Germinal center (tissue), 1 donor: ENCODE results near the gene TLE5.

Experiments
- DNase-seq: peaks from one replicate; pipeline ENCODE4 v3.0.0; 2012; ENCODE audit warnings: mixed read lengths, low spot score

The TLE5 gene

DNA sequence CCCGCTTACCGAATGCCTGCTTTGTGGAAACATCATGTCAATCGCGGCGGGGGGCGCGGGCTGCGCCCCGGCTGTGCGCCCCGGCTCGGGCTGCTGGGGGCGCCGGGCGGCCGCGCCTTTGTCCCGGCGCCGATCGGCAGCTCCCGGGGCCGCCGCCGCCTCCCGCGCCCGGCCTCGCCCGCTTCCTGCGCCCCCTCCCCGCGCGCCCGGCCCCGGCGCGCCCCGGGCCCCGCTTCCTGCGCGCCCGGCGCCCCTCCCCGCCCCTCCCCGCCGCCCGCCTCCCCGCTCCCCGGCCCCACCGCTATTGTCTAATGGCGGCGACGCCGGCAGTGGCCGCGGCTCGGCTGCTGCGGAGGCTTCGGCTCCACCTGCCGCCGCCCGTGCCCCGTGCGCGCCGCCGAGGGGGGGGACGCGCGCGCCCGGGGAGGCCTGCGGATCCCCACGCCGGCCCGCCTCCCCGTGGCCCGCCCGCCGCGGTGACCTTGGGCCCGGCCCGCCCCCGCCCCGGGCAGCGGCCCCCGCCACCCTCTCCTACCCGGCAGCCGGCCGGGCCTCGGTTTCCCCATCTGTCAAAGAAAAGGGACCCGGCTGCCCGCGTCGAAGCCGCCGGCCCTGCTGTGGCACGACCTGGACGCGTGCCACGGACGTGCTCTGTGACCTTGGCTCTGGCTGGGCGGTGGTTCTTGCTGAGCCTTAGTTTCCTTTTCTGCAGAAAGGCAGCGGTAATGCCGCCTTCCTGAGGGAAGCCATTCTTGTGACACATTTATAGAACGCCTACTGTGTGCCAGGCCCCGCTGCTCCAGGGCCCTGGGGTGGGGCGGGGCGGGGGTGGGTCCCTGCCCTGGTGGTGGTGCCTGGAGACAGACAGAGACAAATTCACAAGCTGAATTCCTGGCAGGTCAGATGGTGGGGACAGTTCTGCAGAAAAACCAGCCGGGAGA, at the start of gene TLE5:
Gene TLE5, minus strand, starts transcription at position 331 of the 941 bp plus-strand sequence. Its CDS starts 295 bp downstream, at position 36.
- peak; percentile 85 for DNase-seq

DNA sequence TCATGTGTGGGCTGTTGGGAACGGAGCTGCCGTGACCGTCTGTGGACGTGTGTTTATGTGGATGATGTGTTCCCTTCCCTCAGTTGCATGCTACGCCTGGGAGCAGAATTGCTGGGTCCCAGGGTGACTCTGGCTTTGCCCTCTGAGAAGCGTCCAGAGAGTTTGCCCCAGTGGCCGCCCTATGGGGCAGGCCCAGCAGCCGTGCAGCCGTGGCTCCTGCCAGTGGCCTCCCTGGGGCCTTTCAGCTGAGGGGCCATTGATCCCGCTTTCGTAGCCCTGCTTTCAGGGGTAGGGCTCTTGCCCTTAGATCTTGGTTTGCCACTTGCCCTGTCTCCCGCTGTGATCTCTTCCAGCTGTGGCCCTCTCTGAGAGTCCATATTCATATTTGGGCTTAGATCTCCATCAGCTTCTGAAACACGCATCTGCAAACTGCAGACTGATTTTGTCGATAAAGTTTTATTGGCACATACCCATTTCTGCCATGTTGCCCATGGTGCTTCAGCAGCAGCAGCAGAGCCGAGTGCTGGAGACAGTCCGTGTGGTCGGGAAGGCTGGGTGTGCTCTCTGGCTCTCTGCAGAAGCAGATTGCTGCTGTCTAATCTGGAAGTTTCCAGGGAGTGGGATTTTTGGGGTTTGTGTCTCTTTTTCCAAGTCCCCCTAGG, 49.4 kb upstream of the TLE5 start:
- DNase-seq = no peak

DNA sequence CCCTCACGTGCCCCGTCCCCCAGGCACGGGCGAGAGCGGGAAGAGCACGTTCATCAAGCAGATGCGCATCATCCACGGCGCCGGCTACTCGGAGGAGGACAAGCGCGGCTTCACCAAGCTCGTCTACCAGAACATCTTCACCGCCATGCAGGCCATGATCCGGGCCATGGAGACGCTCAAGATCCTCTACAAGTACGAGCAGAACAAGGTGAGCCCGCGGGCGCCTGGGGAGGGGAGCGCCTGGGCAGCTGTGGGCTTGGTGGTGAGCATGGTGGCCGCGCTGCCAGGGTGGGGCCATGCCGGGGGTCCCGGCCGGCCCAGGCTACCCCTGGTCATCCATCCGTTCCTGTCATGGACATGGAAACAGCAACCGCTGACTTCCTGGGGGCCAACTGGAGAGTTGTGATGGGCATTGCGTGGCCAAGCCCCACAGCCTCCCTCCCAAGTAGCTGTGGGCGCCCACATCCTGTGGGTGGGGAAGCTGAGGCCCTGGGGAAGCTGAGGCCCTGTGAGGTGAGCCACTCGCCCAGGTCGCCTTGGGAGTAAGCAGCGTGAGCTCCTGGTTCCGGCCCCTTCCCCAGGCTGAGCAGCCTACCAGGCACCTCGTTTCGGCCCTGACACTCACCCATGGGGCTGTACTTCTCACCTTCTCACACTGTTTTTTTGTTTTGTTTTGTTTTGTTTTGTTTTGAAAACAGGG, 48.0 kb upstream of the TLE5 start:
- no peak for DNase-seq

GRCh38 chr19:3109491-3109890, 47.2 kb upstream of the TLE5 start:
- DNase-seq = no peak

GRCh38 chr19:3108775-3109174, 46.5 kb upstream of the TLE5 start:
- DNase-seq = peak; percentile 53

GRCh38 chr19:3107658-3108057, 45.4 kb upstream of the TLE5 start:
- DNase-seq = no peak

GRCh38 chr19:3106509-3107141, 44.3 kb upstream of the TLE5 start:
- no peak for DNase-seq

DNA sequence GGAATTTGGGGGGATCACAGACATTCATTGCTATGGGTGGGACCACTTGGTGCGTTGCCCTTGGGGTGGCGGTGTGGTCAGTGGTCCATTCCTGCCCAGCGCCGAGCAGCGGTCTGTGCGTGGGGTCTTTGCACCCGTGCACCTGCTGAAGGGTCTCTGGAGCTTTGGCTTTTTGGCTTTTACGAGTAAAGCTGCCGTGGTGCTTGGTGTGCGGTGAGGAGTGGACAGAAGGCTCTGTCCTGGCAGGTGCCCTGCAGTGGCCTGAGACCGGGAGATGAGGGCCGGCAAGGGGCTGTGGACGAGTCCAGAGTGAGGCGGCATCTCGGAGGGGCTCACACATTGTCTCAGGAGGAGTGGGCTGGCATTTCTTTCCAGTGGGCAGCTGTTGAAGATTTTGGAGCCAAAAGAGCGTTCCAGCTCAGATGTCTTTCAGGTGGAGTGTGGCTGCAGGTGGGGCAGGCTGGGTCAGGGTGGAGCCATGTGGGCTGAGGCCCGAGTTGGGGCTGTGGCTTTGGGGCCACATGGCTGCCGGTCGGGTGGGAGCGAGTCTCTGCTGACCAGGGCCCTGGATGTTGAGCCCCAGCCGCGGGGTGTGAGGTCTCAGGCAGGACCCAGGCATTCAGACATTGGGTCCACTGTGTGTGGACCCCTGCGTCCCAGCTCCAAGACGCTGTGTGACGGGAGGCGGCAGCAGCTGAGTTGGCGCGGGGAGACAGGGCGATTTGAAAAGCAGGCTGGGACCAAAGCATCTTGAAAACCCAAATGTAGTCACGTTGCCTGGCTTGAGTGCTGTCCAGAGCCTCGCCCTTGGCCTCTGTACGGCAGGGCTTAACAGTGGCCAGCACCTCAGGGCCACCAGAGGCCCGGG, 43.6 kb upstream of the TLE5 start:
- DNase-seq = no peak

DNA sequence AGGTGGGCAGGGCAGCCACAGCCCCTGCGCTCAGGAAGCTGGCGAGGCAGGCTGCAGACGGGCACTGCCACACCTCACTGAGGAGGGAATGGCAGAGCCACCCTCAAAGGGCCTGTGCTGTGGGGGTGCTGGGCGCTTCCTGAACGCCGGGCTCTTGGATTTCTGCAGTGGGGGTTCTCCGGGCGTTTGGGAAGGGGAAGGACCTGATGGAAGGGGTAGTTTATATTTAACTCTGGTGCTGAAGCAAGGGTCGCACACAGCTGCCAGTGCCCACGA, 42.4 kb upstream of the TLE5 start:
- DNase-seq = no peak

DNA sequence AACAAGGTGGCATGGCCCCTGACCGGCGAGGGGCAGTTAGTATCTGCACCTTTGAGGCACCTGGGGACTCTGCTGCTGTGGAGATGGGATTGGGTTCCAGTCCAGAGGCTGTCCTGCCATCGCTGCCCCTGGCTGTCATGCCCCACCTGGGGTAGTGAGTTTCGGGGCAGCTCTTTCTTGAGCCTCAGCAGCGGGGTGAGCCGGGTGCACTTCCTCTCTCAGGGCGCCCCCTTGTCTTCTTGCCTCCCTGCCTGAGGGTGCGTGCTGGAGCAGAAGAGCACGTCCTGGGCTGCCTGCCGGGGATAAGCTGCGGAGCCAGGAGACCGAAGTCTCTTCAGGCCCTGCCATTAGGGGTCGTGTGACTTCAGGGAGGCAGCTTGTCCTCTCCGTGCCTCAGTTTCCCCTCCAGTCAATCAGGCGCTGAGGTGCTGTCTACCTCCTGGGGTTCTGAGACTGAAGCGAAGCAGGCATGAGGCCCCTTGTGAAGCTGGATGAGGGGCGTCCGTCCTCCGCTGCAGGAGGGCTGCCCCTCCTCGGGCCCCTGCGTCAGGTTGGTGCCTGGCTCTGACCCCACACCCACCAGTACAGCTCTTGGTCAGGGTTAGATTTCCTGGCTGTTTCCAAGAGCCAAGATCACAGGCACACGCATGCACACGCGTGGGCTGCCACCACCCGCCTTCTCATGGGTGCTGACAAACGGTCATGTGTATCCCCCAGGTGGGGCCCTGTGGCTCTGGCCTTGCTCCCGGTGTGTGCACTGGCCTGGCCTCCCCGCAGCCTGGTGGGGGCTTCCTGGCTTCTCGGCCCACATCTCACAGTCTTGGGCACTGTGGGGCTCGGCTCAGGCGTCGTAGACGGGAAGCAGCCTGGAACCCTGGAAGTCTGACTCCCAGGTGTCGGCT, 40.2 kb upstream of the TLE5 start:
- no peak for DNase-seq

GRCh38 chr19:3100747-3101730, 38.7 kb upstream of the TLE5 start:
- DNase-seq = no peak

DNA sequence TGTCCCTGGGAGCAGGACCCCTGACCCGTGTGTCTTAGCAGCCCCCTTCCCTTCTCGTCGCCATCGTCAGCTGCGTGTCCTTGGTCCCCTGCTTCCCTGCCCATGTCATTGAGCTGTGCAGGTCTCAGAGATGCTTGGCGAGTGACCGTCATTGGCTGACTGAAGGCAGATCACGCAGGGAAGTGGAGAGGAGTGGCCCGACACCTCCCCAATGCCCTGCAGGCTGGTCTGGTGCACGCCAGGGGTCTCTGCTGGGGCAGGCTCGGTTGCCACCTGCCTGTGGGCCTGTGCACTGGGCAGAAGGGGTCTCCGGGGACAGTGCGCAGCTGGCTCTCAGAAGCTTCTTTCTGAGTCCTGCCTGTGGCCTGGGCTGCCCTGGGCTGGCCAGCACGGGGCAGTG, 38.0 kb upstream of the TLE5 start:
- DNase-seq = no peak

DNA sequence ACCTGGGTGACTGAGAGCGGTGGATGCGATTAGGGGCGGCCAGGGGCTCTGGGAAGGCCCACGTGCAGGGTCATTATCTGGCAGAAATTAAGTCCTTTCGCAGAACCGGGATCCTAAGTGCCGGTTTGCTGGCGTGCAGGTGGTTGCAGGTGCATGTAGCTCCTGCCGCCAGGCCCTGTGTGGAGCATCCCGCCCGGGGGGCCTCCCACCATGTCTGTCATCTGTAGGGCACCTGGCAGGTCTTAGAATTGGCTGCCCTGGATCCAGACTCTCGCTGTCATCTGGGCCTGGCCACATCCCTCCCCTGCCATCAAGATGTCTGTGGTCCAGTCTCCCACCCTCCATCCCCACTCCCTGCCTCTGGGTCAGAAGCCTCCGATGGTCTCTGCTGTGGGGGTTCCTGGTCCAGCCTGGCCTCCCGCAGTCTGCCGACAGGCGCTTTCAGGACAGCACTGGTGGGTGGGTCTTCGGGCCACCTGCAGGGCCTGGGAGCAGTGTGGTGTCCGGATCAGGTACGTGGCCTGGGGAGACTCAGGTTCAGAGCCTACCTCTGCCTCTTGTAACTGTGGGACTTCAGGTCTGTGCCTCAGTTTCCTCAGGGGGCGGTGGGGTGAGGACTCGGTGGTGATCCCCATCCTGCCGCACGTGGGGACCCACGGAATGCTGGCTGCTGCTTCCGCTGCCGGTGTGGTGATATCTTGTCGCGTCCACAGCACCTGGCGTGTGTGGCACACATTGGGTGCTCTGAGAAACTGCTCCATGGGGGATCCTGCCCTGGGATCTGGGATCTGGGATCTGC, 37.3 kb upstream of the TLE5 start:
- DNase-seq = no peak

DNA sequence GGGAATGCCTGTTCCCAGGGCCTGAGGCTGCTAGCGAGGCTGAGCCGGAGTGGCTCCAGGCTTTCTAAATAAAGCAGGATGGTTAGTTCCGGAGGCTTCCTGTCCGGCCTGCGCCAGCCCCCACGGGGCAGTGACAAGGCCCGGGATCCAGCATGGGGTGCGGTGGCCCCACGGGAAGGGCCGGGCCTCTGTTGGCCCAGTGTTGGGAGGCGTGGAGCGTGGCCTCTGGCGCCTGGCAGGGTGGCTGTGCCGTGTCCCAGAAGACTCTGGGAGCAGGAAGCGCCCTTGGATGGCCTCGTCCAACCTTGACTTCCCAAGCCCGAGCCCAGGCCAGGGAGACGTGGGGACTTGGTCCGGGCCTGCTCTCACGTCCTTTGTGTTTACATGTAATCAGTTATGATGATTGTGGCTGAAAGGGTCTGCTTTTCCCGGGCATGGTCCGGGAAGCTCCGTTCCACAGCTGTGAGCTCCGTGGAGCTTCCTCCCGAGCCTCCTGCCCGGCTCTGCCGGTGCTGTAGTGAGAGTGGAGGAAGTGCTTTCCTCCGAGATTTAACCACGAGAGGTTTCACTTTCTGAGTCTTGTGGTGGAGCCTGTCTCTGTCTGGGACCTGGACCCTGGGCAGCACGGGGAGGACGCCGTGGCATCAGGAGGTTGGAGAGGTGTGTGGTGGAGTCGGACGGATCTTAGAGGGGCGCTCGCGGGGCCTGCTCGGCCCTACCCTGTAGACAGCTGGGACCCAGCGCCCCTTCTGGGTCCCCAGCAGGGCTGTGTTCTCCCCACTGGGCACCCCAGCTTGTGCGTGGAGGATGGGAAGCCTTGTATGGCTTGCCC, 36.4 kb upstream of the TLE5 start:
- no peak for DNase-seq

- no peak for DNase-seq
Observed at GRCh38 chr19:3098141-3098514, 35.8 kb upstream of the TLE5 start.

DNA sequence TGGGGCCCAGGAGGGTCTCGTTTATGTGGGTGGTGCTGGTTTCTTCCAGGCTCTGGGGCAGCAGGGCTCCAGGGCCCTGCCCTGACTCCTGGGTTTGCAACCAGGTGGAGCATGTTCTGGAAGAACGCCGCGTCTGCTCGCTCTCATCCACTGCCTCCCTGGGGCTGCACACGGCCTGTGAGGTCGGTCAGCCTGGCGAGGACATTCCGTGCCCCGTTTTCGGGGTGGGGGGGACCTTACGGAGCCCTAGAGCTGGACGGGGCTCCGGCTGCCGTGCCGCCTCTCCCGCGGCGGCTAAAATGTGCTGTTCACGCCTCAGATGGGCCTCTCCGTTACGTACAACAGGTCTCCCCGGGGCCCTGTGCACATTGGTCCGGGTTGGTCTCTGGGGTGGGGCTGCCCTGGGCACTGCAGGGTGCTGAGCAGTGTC, 35.2 kb upstream of the TLE5 start:
- DNase-seq = no peak

- DNase-seq = no peak
Observed at GRCh38 chr19:3096902-3097326, 34.6 kb upstream of the TLE5 start.
